Measurements from ENCODE around the gene C10orf90.

Gene C10orf90

DNA sequence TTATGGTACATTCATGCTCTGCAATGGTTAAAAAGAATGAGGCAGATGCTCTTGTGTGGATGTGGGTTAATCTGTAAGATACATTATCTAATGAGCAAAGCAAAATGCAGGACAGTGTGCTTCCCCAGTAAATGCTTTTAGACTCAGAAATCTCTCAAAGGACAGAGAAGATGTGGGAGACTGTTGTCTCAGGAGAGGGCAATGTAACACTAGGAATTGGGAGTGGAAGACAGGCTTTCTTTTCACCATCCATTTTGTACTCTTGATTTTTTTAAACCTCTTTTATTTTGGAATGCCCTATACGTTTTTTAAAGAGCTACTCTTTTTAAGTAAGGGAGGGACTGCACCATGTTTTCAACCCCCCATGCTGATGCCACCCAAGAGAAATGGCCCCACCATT, 204.7 kb downstream of the C10orf90 start:
- no peak for TF ChIP-seq RAD21 (IDR thresholded peaks at IDR 0.05; ENCODE audit: low read depth)
- TF ChIP-seq, protein P1, sequence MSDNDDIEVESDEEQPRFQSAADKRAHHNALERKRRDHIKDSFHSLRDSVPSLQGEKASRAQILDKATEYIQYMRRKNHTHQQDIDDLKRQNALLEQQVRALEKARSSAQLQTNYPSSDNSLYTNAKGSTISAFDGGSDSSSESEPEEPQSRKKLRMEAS (IDR thresholded peaks at IDR 0.05) = no peak
- no peak for TF ChIP-seq TAF1 (IDR thresholded peaks at IDR 0.05; ENCODE audit: low read depth)
- TF ChIP-seq EP300 (IDR thresholded peaks at IDR 0.05; ENCODE audit: borderline replicate concordance) = no peak
- TF ChIP-seq YY1 (IDR thresholded peaks at IDR 0.05; ENCODE audit: low read depth) = no peak
- TF ChIP-seq CREB1 (IDR thresholded peaks at IDR 0.05; ENCODE audit: low read depth) = no peak
- TF ChIP-seq CEBPB (IDR thresholded peaks at IDR 0.05) = no peak
- no peak for TF ChIP-seq ZBTB7A (IDR thresholded peaks at IDR 0.05; ENCODE audit: low read depth)
- TF ChIP-seq, protein P2, sequence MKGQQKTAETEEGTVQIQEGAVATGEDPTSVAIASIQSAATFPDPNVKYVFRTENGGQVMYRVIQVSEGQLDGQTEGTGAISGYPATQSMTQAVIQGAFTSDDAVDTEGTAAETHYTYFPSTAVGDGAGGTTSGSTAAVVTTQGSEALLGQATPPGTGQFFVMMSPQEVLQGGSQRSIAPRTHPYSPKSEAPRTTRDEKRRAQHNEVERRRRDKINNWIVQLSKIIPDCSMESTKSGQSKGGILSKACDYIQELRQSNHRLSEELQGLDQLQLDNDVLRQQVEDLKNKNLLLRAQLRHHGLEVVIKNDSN (IDR thresholded peaks at IDR 0.05) = no peak
- no peak for TF ChIP-seq TCF12 (IDR thresholded peaks at IDR 0.05; ENCODE audit: low read depth)
- no peak for TF ChIP-seq NFIC (IDR thresholded peaks at IDR 0.05)
- TF ChIP-seq, protein P3, sequence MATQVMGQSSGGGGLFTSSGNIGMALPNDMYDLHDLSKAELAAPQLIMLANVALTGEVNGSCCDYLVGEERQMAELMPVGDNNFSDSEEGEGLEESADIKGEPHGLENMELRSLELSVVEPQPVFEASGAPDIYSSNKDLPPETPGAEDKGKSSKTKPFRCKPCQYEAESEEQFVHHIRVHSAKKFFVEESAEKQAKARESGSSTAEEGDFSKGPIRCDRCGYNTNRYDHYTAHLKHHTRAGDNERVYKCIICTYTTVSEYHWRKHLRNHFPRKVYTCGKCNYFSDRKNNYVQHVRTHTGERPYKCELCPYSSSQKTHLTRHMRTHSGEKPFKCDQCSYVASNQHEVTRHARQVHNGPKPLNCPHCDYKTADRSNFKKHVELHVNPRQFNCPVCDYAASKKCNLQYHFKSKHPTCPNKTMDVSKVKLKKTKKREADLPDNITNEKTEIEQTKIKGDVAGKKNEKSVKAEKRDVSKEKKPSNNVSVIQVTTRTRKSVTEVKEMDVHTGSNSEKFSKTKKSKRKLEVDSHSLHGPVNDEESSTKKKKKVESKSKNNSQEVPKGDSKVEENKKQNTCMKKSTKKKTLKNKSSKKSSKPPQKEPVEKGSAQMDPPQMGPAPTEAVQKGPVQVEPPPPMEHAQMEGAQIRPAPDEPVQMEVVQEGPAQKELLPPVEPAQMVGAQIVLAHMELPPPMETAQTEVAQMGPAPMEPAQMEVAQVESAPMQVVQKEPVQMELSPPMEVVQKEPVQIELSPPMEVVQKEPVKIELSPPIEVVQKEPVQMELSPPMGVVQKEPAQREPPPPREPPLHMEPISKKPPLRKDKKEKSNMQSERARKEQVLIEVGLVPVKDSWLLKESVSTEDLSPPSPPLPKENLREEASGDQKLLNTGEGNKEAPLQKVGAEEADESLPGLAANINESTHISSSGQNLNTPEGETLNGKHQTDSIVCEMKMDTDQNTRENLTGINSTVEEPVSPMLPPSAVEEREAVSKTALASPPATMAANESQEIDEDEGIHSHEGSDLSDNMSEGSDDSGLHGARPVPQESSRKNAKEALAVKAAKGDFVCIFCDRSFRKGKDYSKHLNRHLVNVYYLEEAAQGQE (IDR thresholded peaks at IDR 0.05; ENCODE audit: low read depth) = no peak
- TF ChIP-seq TEAD4 (IDR thresholded peaks at IDR 0.05) = no peak
- no peak for TF ChIP-seq FOXM1 (IDR thresholded peaks at IDR 0.05; ENCODE audit: borderline replicate concordance, low read depth)
- TF ChIP-seq EGR1 (IDR thresholded peaks at IDR 0.05) = no peak

DNA sequence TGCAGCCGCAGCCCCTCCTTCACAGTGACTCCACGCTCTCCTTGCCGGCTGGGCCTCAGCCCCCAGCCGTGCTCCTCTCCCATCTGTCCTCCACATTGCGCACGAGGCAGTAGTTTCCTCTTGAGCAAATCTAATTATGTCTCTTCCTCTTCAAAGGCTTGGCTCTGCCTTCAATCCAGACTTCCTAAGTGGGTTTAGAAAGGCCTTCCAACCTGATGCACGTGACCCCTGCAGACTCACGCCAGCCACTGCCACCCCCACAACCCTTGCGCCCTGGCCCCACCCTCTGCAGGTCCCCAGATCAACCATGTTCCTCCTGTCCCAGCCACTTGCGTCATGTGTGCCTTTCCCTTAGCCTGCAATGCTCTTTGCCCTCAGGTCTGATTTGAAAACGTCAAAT, 207.2 kb downstream of the C10orf90 start:
- TF ChIP-seq EP300 (IDR thresholded peaks at IDR 0.05; ENCODE audit: borderline replicate concordance) (no peak), TCF12 (IDR thresholded peaks at IDR 0.05; ENCODE audit: low read depth) (no peak), NFIC (IDR thresholded peaks at IDR 0.05) (no peak), RAD21 (IDR thresholded peaks at IDR 0.05; ENCODE audit: low read depth) (no peak), YY1 (IDR thresholded peaks at IDR 0.05; ENCODE audit: low read depth) (no peak)
- TF ChIP-seq, protein P3 (IDR thresholded peaks at IDR 0.05; ENCODE audit: low read depth) = no peak

DNA sequence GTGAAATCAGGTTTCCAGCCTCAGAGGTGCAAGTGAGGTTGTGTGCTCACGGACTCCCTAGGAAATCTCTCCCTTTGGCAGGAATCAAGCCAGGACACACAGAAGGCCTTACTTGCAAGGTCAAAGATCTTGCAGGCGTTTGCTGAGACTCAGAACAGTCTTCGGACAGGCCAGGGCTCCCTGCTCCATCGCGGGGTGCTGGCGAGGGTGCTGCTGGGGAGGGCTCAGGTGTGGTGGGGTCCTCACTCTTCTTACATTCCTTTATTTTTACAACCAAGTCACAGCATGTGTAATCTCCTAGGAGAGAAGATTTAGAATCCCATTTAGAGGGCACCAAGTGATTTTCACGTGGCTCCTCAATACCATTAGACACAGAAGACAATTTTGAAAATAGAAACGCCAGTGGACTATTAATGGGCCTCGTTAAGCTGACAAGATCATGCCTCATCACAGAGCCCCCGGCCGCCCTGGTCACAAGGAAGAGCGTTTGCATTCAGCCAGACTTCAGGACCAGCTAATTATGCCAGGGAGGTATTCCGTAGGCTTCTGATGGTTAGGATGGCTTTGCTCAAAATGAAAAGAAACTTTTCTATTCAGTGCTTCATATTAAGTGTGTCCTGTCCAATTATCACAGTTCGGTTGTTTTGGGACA, 209.1 kb downstream of the C10orf90 start:
- TF ChIP-seq CREB1 (IDR thresholded peaks at IDR 0.05; ENCODE audit: low read depth) (no peak), CEBPB (IDR thresholded peaks at IDR 0.05) (no peak), FOXM1 (IDR thresholded peaks at IDR 0.05; ENCODE audit: borderline replicate concordance, low read depth) (no peak), RAD21 (IDR thresholded peaks at IDR 0.05; ENCODE audit: low read depth) (no peak), TCF12 (IDR thresholded peaks at IDR 0.05; ENCODE audit: low read depth) (no peak), EGR1 (IDR thresholded peaks at IDR 0.05) (no peak), NFIC (IDR thresholded peaks at IDR 0.05) (no peak), TAF1 (IDR thresholded peaks at IDR 0.05; ENCODE audit: low read depth) (no peak), ZBTB7A (IDR thresholded peaks at IDR 0.05; ENCODE audit: low read depth) (no peak), TEAD4 (IDR thresholded peaks at IDR 0.05) (no peak), YY1 (IDR thresholded peaks at IDR 0.05; ENCODE audit: low read depth) (no peak)
- TF ChIP-seq, protein P3 (IDR thresholded peaks at IDR 0.05; ENCODE audit: low read depth) = no peak
- TF ChIP-seq, protein P2 (IDR thresholded peaks at IDR 0.05) = no peak

DNA sequence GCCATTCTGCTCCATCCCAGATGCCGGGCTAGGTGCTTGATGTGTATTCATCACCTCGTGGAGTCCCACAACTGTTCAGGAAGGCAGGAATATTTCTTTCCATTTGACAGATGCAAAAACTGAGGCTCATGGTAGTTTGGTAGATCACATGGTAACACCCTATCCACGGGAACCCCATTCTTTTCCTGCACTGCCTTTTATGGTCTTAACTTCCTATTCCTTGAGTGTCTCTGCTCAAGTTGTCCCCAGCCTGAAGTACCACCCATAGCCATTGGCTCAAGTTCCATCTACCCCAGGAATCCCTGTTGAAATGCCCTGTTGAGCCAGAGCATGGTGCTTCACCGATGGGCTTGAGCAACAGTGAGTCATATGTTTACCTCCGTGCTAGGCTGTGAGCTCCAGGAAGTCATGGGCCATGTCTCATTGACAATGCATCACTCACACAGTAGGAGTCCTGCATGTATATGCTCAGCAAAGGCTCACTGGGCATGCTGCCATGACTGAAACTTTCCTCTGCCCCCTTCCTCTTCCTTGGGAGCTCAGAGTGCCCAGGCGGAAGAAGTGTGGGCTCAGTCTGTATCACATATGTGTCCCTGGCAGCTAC, 210.5 kb downstream of the C10orf90 start:
- TF ChIP-seq ZBTB7A (IDR thresholded peaks at IDR 0.05; ENCODE audit: low read depth) (no peak), EGR1 (IDR thresholded peaks at IDR 0.05) (no peak), FOXM1 (IDR thresholded peaks at IDR 0.05; ENCODE audit: borderline replicate concordance, low read depth) (no peak), TAF1 (IDR thresholded peaks at IDR 0.05; ENCODE audit: low read depth) (no peak)

Data from Ishikawa (cell line).